HG03457 (cell line): Measurements from ENCODE around the gene COL5A1.

ENCODE experiments used
- ATAC-seq: cut with Tn5 transposase; IDR thresholded peaks from one replicate; pipeline ENCODE4 v1.9.1; 2021; ENCODE audit warnings: moderate number of reproducible peaks; ENCODE audit not compliant: unreplicated experiment

The COL5A1 gene

GRCh38 chr9:134830126-134830525, 188.5 kb downstream of the COL5A1 start:
- ATAC-seq: no peak

DNA sequence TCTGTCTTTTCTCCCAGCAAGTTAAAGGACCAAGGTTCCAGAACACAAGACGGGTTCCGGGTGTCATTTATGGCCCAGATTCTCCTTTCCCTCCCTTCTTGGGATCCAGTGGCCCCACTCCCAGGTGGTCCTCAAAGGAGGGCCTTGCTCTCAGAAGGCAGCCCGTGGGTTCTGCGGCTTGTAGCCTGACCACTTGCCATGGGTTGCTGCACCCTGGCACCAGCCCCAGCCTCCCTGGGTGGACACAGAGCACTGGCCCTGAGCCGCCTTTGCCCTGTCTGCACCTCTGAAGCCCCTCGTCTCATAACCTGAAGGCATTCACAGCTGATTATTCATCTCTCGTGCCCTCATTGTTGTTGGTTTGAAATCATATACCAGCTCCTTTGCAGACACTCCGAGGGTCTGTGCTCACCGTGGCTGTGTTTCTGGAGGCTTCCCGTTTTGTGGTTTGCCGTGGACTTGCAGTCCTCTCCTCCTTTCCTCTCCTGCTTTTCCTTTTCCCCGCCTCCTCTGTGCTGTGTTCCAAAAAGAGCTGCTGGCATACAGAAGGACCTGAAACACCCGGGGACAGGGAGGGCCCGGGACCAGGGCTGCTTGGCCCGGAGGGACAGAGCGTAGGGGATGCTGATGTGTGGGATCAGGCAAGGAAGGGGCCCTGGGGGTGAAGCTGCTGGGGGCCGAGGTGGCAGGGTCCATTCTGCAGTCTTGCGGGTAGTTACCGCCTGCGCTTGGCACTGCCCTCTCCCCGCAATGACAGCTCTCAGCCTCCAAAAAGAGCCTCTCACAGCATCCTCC, 189.5 kb downstream of the COL5A1 start:
- ATAC-seq: no peak

DNA sequence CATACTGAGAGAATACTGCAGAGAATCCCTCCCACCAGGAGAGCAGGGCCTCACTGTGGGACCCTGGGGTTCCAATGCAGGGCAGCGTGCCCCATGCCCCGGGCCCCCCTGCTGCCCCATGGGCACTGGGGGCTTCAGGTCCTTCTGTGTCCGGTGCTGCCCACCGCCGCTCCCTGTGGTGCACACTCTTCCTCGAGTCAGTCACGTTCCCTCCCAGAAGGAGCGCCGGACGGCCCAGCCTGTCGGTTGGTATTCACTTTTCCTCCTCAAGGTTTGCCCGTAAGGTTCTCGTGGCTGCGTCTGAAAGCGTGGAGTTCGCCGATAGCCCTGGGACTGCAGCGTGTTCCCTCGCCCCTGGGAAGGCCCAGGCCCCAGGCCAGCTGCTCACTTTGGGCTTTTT, 190.9 kb downstream of the COL5A1 start:
- no peak for ATAC-seq

DNA sequence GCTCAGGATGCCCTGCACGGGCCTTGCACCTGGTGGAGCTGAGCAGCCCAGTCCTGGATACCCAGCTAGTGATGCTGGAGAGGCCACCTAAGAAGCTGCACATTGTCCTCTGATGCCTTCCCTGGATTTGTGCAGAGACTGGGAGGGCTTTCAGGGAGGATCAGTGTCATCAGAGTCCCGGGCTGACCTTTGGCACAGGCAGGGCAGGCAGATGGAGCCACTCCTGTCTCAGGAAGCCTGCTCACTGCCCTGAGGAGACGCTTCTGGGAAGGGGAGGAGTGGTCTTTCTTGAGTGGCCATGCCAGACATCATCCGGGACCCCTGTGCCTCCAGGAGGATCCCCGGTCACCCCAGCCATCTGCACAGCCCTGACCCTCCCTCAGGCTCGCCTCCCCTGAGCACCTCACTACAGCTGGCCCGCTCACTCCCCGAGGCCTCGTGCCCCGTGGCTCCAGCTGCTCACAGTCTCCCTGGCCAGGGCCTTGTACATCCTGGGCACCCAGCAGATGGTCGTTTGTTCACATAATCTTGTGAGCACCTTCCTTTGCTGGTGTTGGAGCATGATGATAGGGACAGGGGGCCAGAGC, 191.8 kb downstream of the COL5A1 start:
- no peak for ATAC-seq

DNA sequence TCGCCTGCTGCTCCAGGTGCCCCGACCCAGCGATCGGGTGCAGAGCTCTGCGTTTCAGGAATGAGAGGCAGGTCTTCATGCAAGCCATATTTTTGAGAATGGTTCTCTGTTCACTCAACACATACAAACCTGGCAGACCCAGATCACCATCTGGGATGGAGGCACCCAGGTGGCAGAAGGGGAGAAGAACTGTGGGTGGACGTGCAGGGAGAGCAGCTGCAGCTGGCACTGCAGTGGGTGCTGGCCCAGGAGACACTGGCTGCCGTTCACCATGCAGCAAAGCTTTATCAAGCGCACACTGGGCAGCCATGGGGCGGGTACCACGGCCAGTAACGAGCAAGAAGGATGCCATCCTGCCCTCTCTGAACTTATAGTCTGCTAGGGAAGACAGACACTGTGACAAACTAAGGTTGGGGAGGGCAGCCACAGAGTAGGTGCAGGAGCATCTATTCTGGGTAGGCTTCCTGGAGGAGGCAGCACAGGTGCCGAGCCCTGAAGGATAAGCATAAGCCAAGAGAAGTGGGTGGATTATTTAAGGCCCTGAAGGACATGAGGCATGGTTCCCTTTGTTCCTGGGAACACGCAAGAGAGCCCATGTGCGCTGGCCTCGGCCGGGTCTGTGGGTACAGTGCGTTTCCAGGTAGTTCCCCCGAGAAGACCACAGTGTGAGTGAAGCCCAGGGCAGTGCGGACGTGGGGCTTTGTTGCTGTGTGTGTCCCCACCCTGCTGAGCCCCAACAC, 192.8 kb downstream of the COL5A1 start:
- ATAC-seq: no peak

- ATAC-seq: no peak
Measured at GRCh38 chr9:134834957-134835419, 193.4 kb downstream of the COL5A1 start.

DNA sequence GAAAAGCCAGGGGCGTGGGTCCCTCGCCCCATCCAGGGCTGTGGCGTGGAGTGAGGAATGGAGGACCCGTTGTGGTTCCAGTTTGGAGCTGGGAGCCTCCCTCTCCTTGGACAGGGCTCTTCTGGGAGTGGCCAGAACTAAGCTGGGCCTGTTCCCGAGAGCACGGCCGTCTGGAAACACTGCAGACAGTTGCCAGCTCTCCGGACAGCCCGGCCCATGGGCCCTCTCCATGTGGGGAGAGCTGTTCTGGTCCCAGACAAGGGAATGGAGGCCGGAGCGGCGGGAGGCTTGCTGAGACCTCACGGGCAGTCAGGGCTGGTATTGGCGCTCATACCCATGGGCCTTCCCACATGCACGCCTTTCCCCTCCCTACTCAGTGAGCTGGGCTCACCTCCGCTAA, 193.8 kb downstream of the COL5A1 start:
- ATAC-seq: no peak

DNA sequence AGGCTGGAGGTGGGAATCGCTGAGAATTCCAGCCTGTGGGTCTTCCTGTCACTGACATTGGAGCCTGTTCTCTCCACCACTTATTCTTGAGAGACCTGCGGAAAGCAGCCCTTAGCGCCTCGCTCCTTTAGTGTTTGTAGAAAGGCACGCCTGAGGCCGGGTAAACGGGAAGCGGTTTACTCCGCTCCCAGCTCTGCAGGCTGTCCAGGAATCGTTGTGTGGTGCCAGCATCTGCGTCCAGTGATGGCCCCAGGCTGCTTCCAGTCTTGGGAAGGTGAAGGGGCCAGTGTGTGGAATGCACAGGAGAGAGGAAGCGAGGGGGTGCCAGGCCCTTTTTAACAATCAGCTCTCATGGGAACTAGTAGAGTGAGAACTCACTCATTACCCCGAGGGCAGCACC, 194.4 kb downstream of the COL5A1 start:
- no peak for ATAC-seq

GRCh38 chr9:134836406-134836970, 194.9 kb downstream of the COL5A1 start:
- ATAC-seq: no peak

GRCh38 chr9:134837529-134837928, 195.9 kb downstream of the COL5A1 start:
- ATAC-seq: no peak

- ATAC-seq: no peak
Measured at GRCh38 chr9:134838651-134839454, 197.2 kb downstream of the COL5A1 start.

GRCh38 chr9:134839455-134840125, 198.0 kb downstream of the COL5A1 start:
- ATAC-seq: no peak

- no peak for ATAC-seq
Measured at GRCh38 chr9:134840511-134840910, 198.9 kb downstream of the COL5A1 start.

DNA sequence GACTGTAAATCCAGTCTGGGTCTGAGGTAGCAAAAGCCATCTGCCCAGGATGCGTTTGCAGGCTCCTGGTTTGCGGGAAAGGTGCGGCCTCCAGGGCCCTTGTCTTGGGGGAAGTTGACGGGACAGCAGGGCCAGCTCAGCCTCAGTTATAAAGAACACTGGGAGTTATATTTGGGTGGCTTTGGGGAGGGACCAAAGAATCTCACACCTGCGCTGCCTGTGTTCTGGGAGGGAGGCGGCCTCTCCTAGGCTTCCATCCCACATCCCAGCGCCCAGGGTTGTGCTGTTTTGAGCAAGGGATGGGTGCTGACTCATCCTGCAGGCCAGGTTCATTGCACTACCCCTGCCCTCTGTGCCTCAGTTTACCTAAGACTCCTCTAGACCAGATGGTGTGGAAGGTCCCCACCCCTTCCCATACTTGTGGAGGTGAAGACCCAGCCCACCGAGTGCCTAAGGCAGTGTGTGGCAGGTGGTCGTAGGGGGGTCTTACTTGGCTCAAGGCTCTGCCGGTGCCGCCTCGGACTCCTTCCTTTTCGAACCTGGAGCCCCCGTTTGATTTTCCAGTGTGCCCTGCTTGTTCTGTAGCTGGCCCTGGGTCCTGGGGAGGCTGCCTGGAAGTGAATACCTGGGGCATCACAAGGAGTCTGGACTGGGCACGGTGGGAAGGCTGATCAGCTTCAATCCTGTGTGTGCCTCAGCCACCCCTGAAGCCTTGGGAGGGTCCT, 199.7 kb downstream of the COL5A1 start:
- no peak for ATAC-seq

DNA sequence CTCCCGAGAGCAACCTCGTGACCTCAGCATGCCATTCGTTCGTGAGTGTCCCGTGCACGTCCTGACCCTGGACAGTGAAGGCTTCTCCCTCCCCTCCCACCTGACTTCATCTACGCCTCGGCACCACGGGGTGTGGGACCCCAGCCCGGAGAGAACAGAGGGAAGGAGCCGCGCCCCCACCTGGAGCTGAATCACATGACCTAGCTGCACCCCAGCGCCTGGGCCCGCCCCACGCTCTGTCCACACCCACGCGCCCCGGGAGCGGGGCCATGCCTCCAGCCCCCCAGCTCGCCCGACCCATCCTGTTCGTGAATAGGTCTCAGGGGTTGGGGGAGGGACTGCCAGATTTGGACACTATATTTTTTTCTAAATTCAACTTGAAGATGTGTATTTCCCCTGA, 200.7 kb downstream of the COL5A1 start:
- no peak for ATAC-seq

DNA sequence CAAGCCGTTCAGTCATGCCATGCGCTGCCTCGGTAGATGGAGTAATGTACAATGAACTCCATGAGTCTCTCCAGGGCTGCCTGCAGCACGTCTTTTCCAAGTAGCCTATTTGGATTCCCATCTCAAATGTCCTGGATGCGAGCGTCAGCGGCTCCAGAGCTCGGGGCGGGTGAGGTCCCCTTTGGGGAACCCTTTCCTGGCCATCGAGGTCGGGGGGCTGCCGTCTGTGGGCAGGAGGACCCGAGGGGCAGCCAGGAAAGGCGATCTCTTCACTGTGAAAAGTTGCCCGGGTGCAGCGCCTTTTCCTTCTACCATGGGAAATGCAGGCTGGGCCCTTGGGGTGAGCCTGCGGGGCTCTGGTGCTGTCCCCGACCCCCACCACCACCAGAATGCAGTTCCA, 202.1 kb downstream of the COL5A1 start:
- no peak for ATAC-seq

DNA sequence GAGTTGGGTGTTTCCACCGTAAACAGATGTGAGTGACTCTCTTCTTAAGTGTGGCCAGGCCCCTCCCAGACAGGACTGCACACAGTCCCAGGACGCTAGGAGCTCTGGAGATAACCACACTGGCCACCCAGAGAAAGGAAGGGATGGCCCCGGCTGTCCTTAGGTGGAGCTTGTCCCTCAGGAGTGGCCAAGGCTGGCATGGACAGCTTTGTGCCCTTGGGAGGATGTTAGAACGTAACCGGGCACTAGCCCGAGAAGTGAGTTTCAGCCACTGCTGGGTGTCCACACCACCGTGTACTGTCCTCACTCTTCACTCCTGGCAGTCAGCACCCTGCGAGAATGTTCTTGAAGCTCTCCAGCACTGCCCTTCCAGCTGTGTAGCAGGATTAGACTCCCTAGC, 203.2 kb downstream of the COL5A1 start:
- ATAC-seq: no peak

DNA sequence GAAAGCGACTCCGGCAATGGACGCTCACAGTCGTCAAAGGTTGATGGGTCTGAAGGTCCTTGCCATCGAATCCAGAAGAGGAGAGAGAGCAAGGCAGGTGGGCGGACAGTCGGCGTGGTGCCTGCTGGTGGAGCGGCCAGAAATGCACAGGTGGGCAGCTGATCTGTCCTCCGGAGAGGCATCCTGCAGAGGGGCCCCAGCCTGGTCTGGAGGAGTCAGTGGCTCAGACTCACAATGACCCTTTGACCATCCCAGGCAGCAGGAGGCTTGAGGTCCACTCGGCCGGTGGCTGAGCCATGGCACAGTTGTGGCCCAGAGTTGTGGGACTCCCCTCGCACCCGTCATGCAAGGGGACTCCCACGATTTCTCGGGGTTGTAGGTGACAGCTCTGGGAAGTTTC, 204.6 kb downstream of the COL5A1 start:
- no peak for ATAC-seq

DNA sequence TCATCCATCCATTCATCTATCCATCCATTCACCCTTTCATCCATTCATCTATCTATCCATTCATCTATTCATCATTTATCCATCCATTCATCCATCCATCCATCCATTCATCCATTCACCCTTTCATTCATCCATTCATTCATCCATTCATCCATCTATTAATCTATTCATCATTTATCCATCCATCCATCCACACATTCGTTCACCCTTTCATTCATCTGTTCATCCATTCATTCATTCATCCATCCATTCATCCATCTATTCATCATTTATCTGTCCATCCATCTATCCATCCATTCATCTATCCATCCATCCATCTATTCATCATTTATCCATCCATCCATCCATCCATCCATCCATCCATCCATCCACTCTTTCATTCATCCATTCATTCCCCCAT, 205.1 kb downstream of the COL5A1 start:
- ATAC-seq: no peak

GRCh38 chr9:134847138-134847537, 205.5 kb downstream of the COL5A1 start:
- no peak for ATAC-seq
